Coronary artery (tissue), 2 donors: ENCODE measurements around the gene EXTL1.

Experiments
- DNase-seq: peaks from one replicate; pipeline ENCODE4 v3.0.0-alpha.2; 2017; ENCODE audit warnings: low spot score
- H3K27ac ChIP-seq, 2 donors: fragments of 200-600 bp; sonication (generic); one replicate each; pipeline ENCODE4 v1.5.1; 2016 to 2019
- H3K4me3 ChIP-seq: fragments of 200-600 bp; sonication (generic); 2 replicates; pipeline ENCODE4 v1.5.1; 2016; ENCODE audit warnings: mild to moderate bottlenecking, moderate library complexity
- TF ChIP-seq, protein P1 (sequence below): fragments of 200-600 bp; sonication (generic); IDR thresholded peaks from one replicate; pipeline ENCODE4 v1.5.1; 2019; ENCODE audit warnings: antibody characterized with exemption

Gene EXTL1

DNA sequence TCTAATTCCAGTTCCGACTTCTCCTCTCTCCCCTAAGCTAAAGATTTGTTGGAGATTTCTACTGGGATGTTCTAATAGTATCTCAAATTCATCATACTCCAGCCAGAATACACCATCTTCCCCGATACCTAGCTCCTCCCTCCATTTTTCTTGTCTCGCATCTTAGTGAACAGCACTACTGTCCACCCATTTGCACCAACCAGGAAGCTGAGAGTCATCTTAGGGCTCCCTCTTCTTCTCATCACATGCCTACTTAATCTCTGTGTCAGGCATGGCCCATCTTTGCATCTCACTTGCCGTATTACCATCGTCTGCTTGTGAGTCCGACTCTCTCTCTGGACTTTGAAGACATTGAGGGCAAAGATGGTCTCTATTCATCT lies 49.4 kb downstream of the EXTL1 start:
- no peak overlapping the region for H3K4me3 ChIP-seq
- DNase-seq: no peak
- TF ChIP-seq, protein P1, sequence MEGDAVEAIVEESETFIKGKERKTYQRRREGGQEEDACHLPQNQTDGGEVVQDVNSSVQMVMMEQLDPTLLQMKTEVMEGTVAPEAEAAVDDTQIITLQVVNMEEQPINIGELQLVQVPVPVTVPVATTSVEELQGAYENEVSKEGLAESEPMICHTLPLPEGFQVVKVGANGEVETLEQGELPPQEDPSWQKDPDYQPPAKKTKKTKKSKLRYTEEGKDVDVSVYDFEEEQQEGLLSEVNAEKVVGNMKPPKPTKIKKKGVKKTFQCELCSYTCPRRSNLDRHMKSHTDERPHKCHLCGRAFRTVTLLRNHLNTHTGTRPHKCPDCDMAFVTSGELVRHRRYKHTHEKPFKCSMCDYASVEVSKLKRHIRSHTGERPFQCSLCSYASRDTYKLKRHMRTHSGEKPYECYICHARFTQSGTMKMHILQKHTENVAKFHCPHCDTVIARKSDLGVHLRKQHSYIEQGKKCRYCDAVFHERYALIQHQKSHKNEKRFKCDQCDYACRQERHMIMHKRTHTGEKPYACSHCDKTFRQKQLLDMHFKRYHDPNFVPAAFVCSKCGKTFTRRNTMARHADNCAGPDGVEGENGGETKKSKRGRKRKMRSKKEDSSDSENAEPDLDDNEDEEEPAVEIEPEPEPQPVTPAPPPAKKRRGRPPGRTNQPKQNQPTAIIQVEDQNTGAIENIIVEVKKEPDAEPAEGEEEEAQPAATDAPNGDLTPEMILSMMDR: no peak
- no peak overlapping the region for H3K27ac ChIP-seq

DNA sequence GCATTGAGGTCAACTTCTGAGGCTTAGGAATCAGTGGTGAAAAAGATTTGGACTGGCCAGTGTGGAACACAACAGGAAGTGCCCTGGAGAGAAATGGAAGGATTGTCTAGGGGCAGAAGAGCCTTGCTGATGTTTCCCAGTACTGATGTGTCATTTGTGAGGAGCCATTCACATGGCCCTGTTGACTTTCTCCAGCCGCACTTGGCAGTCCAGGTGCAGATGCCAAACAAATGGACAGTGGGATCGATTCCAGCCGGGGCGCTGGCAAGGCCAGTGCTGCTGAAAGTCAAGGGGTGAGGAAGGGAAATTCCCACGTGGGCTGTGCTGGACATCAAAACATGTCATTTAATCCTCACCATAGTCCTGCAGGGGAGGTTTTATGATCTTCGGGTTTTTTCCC lies 50.7 kb downstream of the EXTL1 start:
- DNase-seq: no peak
- Histone ChIP-seq H3K4me3 (no peak overlapping the region), H3K27ac (no peak overlapping the region)
- TF ChIP-seq, protein P1: no peak

DNA sequence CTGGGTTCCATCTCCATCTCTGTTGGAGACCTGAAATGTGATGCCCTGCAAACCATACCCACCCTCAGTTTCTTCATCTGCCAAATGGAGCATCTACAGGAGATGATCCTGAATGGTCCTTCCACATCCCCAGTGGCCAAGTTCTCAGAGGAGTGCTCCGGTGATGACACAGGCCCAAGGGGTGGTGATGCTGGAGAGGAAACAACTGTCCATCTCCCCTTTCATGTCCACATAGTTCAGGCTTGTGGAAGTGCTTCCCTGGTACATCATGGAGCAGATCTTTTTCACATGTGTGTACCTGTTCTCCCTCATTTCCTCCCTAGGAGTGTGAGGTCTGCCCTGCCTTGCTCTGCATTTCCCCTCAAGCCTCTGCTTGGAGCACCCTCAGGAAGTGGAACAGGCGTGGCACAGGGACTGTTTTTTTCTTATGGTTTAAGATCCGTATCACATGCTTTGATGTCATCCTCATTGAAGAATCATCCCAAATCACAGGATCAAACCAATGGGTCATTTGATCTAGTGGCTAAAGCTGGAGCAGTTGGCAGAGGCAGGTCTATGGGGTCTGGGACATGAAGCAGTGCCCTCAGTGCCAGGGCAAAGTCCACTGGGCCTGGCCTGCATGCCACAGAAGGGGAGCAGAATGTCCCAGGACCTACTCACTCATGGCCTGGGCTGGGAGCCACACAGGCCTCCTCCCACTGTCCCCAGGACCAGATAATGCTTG lies 54.0 kb downstream of the EXTL1 start:
- no peak overlapping the region for H3K4me3 ChIP-seq
- TF ChIP-seq, protein P1: no peak
- no peak for DNase-seq

DNA sequence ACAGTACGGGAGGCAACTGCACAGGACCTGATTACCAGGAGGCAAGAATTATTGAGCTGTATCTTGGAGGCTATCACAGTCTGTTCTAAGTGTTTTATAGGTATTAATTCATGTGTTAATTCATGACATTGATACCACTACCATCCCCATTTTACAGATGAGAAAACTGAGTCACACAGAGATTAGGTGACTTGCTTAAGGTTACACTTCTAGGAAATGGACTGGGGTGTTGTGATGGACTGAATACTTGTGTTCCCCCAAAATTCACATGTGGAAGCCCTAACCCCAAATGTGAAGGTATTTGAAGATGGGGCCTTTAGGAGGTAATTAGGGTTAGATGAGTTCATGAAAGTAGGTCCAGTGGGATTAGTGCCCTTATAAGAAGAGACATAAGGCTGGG lies 55.9 kb downstream of the EXTL1 start:
- DNase-seq: no peak
- no peak overlapping the region for H3K4me3 ChIP-seq
- H3K27ac ChIP-seq: no peak overlapping the region
- TF ChIP-seq, protein P1: no peak

More for the DNA sequence above, 54.0 kb downstream of the EXTL1 start:
- no peak overlapping the region for H3K27ac ChIP-seq

DNA sequence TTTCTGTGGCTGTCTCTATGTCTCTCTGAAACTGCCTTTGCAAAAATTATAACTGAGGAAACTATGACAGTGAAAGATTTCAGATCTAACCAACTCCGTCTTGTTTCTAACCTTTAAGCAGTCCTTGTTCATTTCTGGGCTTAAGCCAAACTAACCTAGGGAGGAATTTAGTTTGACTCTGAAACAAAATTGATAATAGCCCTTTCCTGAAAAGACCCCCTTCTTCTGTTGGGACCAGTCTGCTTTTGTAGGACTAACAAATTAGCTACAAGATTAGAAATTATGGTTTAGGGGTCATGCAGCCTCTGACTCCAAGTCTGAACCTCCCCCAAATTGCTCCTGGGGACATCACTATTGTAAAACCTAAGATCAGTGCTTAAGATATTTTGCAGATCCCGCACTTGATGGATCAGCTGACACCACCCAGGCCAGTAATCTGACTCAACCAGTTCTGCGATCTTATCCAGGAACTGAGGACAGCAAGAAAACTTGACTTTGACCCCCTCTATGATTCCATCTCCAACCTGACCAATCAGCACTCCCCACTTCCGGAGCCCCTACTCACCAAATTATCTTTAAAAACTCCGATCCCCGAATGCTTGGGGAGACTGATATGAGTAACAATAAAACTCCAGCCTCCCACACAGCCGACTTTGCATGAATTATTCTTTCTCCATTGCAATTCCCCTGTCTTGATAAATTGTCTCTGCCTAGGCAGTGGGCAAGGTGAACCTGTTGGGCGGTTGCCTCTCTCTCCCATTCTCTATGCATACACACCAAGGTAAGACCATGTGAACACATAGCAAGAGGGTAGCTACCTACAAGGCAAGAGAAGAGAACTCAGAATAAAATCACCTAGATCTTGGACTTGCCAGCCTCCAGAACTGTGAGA lies 57.0 kb downstream of the EXTL1 start:
- no peak for DNase-seq
- TF ChIP-seq, protein P1: no peak
- Histone ChIP-seq H3K27ac (no peak overlapping the region), H3K4me3 (no peak overlapping the region)

DNA sequence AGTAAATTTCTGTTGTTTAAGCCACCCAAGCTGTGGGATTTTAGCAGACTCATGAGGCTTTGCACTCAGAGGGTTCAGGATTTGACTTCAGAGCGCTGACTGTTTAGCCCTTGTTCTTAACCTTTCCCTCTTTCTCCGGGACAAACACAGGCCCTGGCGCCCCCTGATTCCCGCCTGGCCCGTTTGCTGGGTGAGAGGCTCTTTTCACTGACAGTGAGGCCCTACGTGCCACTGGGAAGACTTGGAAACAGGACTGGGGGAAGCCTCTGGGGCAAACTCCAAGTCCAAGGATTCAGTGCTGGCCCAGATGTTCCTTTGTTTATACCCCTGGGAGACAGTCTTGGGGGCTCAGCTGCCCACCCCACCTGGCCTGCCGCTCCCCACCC lies 57.6 kb downstream of the EXTL1 start:
- Histone ChIP-seq H3K27ac (no peak overlapping the region), H3K4me3 (no peak overlapping the region)
- DNase-seq: no peak
- TF ChIP-seq, protein P1: no peak
